Trophoblast cell (in vitro differentiated cells and primary cell): ENCODE measurements around the gene EIF3F.

Source experiments
- DNase-seq, 2 donors: peaks; one replicate each; pipeline ENCODE4 v3.0.0-alpha.2; 2016
- H2AFZ ChIP-seq: 2 replicates; pipeline ENCODE4 v1.6.1; 2013; ENCODE audit warnings: low read length, moderate library complexity, mild to moderate bottlenecking; ENCODE audit not compliant: insufficient read depth, poor library complexity
- H2AK5ac ChIP-seq: 2 replicates; pipeline ENCODE4 v1.6.1; 2013; ENCODE audit warnings: mild to moderate bottlenecking, low read length
- H2BK120ac ChIP-seq: 2 replicates; pipeline ENCODE4 v1.6.1; 2013; ENCODE audit warnings: low read length, mild to moderate bottlenecking, moderate library complexity; ENCODE audit not compliant: insufficient read depth, poor library complexity
- H2BK12ac ChIP-seq: 2 replicates; pipeline ENCODE4 v1.6.1; 2013; ENCODE audit warnings: mild to moderate bottlenecking, low read length, moderate library complexity
- H2BK5ac ChIP-seq: 2 replicates; pipeline ENCODE4 v1.6.1; 2013; ENCODE audit warnings: low read length, low read depth, moderate library complexity, mild to moderate bottlenecking; ENCODE audit not compliant: poor library complexity
- H3K14ac ChIP-seq: 2 replicates; pipeline ENCODE4 v1.6.1; 2013; ENCODE audit warnings: mild to moderate bottlenecking, low read length
- H3K18ac ChIP-seq: 2 replicates; pipeline ENCODE4 v1.6.1; 2013; ENCODE audit warnings: mild to moderate bottlenecking, low read length
- H3K23ac ChIP-seq: 2 replicates; pipeline ENCODE4 v1.6.1; 2013; ENCODE audit warnings: low read length
- H3K27ac ChIP-seq: 2 replicates; pipeline ENCODE4 v1.5.1; 2013; ENCODE audit warnings: low read depth, mild to moderate bottlenecking, inconsistent platforms, low read length, moderate library complexity
- H3K27me3 ChIP-seq: 2 replicates; pipeline ENCODE4 v1.6.1; 2013; ENCODE audit warnings: inconsistent platforms, mild to moderate bottlenecking, low read length, moderate library complexity; ENCODE audit not compliant: insufficient read depth
- H3K36me3 ChIP-seq, 2 experiments: 1 replicate in 1 of 2; 2 replicates in 1 of 2; pipeline ENCODE4 v1.6.1; 2013; ENCODE audit warnings: low read length in 2 of 2, mild to moderate bottlenecking in 2 of 2, moderate library complexity in 1 of 2; ENCODE audit not compliant: insufficient read depth in 2 of 2, control insufficient read depth in 1 of 2
- H3K4ac ChIP-seq: 2 replicates; pipeline ENCODE4 v1.6.1; 2013; ENCODE audit warnings: low read depth, mild to moderate bottlenecking, low read length, moderate library complexity
- H3K4me1 ChIP-seq, 2 experiments: 1 replicate in 1 of 2; 2 replicates in 1 of 2; pipeline ENCODE4 v1.6.1; 2013; ENCODE audit warnings: low read length in 2 of 2, mild to moderate bottlenecking in 2 of 2, moderate library complexity in 1 of 2; ENCODE audit not compliant: insufficient read depth in 2 of 2, control insufficient read depth in 1 of 2
- H3K4me2 ChIP-seq: 2 replicates; pipeline ENCODE4 v1.6.1; 2013; ENCODE audit warnings: inconsistent platforms, mild to moderate bottlenecking, low read length, moderate library complexity
- H3K4me3 ChIP-seq: 2 replicates; pipeline ENCODE4 v1.5.1; 2013; ENCODE audit warnings: mild to moderate bottlenecking, low read depth, low read length, inconsistent platforms
- H3K79me1 ChIP-seq: one replicate; pipeline ENCODE4 v1.6.1; 2013; ENCODE audit warnings: low read length
- H3K79me2 ChIP-seq: 2 replicates; pipeline ENCODE4 v1.6.1; 2013; ENCODE audit warnings: low read length, mild to moderate bottlenecking; ENCODE audit not compliant: control insufficient read depth, insufficient read depth, poor library complexity
- H3K9ac ChIP-seq: 2 replicates; pipeline ENCODE4 v1.6.1; 2013; ENCODE audit warnings: mild to moderate bottlenecking, low read length
- H3K9me3 ChIP-seq: 2 replicates; pipeline ENCODE4 v1.6.1; 2013; ENCODE audit warnings: low read depth, mild to moderate bottlenecking, control low read depth, inconsistent platforms, low read length; ENCODE audit not compliant: insufficient read depth
- H4K12ac ChIP-seq: 2 replicates; pipeline ENCODE4 v1.6.1; 2013; ENCODE audit warnings: low read depth, mild to moderate bottlenecking, low read length, moderate library complexity
- H4K8ac ChIP-seq: 2 replicates; pipeline ENCODE4 v1.6.1; 2013; ENCODE audit warnings: low read depth, mild to moderate bottlenecking, low read length, moderate library complexity
- H4K91ac ChIP-seq: one replicate; pipeline ENCODE4 v1.6.1; 2013; ENCODE audit warnings: low read depth, mild to moderate bottlenecking, low read length, moderate library complexity
- WGBS: extraction: QIAGEN DNeasy Blood & Tissue Kit; methylation state at CpG from one replicate; pipeline ENCODE4 v1.1.7; 2013; ENCODE audit warnings: missing lambda C conversion rate; ENCODE audit not compliant: insufficient read length, insufficient coverage; ENCODE audit errors: extremely low coverage; 5-methylcytosine and 5-hydroxymethylcytosine counted together

Gene EIF3F

GRCh38 chr11:8025123-8025522 is 38.0 kb downstream of the EIF3F start:
- DNase-seq, result no peak
- no peak overlapping the region for H4K8ac ChIP-seq
- H3K4me3 ChIP-seq, result no peak overlapping the region
- H3K14ac ChIP-seq, result no peak overlapping the region
- no peak overlapping the region for H2AFZ ChIP-seq
- no peak overlapping the region for H3K4ac ChIP-seq
- no peaks in the 10 kb centered on the region for H3K79me1 ChIP-seq
- no peak overlapping the region for H3K4me2 ChIP-seq
- H3K4me1 ChIP-seq, result no peaks in the 10 kb centered on the region
- no peaks in the 10 kb centered on the region for H3K9me3 ChIP-seq
- H2AK5ac ChIP-seq, result no peak overlapping the region
- H4K12ac ChIP-seq, result no peak overlapping the region
- no peak overlapping the region for H2BK120ac ChIP-seq
- H3K79me2 ChIP-seq, result no peaks in the 10 kb centered on the region
- peaks cover 8% of the 10 kb centered on the region for H3K27me3 ChIP-seq
- H3K18ac ChIP-seq, result no peak overlapping the region
- WGBS, result no CpG with 5 or more reads among the region's 3 CpGs
- no peak overlapping the region for H3K23ac ChIP-seq
- no peak overlapping the region for H3K9ac ChIP-seq
- no peak overlapping the region for H4K91ac ChIP-seq
- H2BK5ac ChIP-seq, result no peak overlapping the region
- H2BK12ac ChIP-seq, result no peak overlapping the region
- no peak overlapping the region for H3K27ac ChIP-seq
- no peaks in the 10 kb centered on the region for H3K36me3 ChIP-seq

GRCh38 chr11:8025816-8026215 is 38.7 kb downstream of the EIF3F start:
- Histone ChIP-seq H3K4me2 (no peak overlapping the region), H4K8ac (no peak overlapping the region), H3K27ac (no peak overlapping the region), H3K4ac (no peak overlapping the region), H2BK120ac (no peak overlapping the region), H3K79me2 (no peaks in the 10 kb centered on the region), H2BK12ac (no peak overlapping the region), H3K27me3 (peaks cover 2% of the 10 kb centered on the region), H2AK5ac (no peak overlapping the region), H4K91ac (no peak overlapping the region), H3K79me1 (no peaks in the 10 kb centered on the region), H2AFZ (no peak overlapping the region), H4K12ac (no peak overlapping the region), H3K23ac (no peak overlapping the region), H3K4me1 (no peaks in the 10 kb centered on the region), H3K14ac (no peak overlapping the region), H3K9me3 (no peaks in the 10 kb centered on the region), H2BK5ac (no peak overlapping the region), H3K18ac (no peak overlapping the region), H3K36me3 (no peaks in the 10 kb centered on the region), H3K4me3 (no peak overlapping the region), H3K9ac (no peak overlapping the region)
- no CpG with 5 or more reads among the region's 2 CpGs for WGBS
- no peak for DNase-seq

GRCh38 chr11:8026982-8027381 is 39.8 kb downstream of the EIF3F start:
- DNase-seq, result no peak
- H4K91ac ChIP-seq, result no peak overlapping the region
- no peak overlapping the region for H2BK120ac ChIP-seq
- H4K12ac ChIP-seq, result no peak overlapping the region
- H3K9ac ChIP-seq, result no peak overlapping the region
- H3K27ac ChIP-seq, result no peak overlapping the region
- H3K4me3 ChIP-seq, result no peak overlapping the region
- H3K18ac ChIP-seq, result no peak overlapping the region
- no peak overlapping the region for H2AFZ ChIP-seq
- no peak overlapping the region for H4K8ac ChIP-seq
- H3K36me3 ChIP-seq, result no peaks in the 10 kb centered on the region
- H2AK5ac ChIP-seq, result no peak overlapping the region
- no peak overlapping the region for H3K14ac ChIP-seq
- H3K4ac ChIP-seq, result no peak overlapping the region
- WGBS, result no CpG with 5 or more reads among the region's 3 CpGs
- no peaks in the 10 kb centered on the region for H3K79me1 ChIP-seq
- H3K4me2 ChIP-seq, result no peak overlapping the region
- H3K27me3 ChIP-seq, result no peaks in the 10 kb centered on the region
- no peak overlapping the region for H3K23ac ChIP-seq
- H2BK5ac ChIP-seq, result no peak overlapping the region
- H2BK12ac ChIP-seq, result no peak overlapping the region
- no peaks in the 10 kb centered on the region for H3K79me2 ChIP-seq
- no peaks in the 10 kb centered on the region for H3K4me1 ChIP-seq
- H3K9me3 ChIP-seq, result peaks cover 1% of the 10 kb centered on the region

GRCh38 chr11:8028766-8029165 is 41.6 kb downstream of the EIF3F start:
- no peak overlapping the region for H2AFZ ChIP-seq
- H3K36me3 ChIP-seq, result no peaks in the 10 kb centered on the region
- no peaks in the 10 kb centered on the region for H3K79me1 ChIP-seq
- peaks cover 3% of the 10 kb centered on the region in 2 experiments for H3K4me1 ChIP-seq
- no peak overlapping the region for H3K9ac ChIP-seq
- no peak overlapping the region for H3K27ac ChIP-seq
- no peak overlapping the region for H3K23ac ChIP-seq
- peaks cover 1% of the 10 kb centered on the region for H3K9me3 ChIP-seq
- no peaks in the 10 kb centered on the region for H3K79me2 ChIP-seq
- no peak overlapping the region for H2BK12ac ChIP-seq
- no peak overlapping the region for H2BK120ac ChIP-seq
- H3K27me3 ChIP-seq, result peaks cover 3% of the 10 kb centered on the region
- no peak overlapping the region for H3K4me2 ChIP-seq
- H4K91ac ChIP-seq, result no peak overlapping the region
- no CpG with 5 or more reads among the region's 4 CpGs for WGBS
- no peak overlapping the region for H2AK5ac ChIP-seq
- no peak overlapping the region for H3K18ac ChIP-seq
- H2BK5ac ChIP-seq, result no peak overlapping the region
- no peak overlapping the region for H3K4ac ChIP-seq
- DNase-seq, result no peak
- H4K8ac ChIP-seq, result no peak overlapping the region
- no peak overlapping the region for H3K14ac ChIP-seq
- H3K4me3 ChIP-seq, result no peak overlapping the region
- no peak overlapping the region for H4K12ac ChIP-seq
